ENCODE data around the gene FOXF1. TPM values are rescaled to one million over a fixed set of nuclear protein-coding genes. Genes with fewer than 3 reads are reported as not detected.

The FOXF1 gene
- total and polyA plus RNA-seq, 2 of the 13 experiments (the other 11 are each of a cell fraction or from before 2014, with no cell fraction given) = not detected

- H3K4me1 ChIP-seq (ENCODE audit: insufficient read depth, low read length) = no peaks in the 10 kb centered on the region
- FAIRE-seq (no peak), DNase-seq (ENCODE audit: low spot score) (no peak), ATAC-seq (no peak)
- BruUV-seq (replicated peaks) = no TSS peak
- H3K36me3 ChIP-seq (replicated peaks in 1 of 2; ENCODE audit: control insufficient read depth in 1 of 2, insufficient read depth in 2 of 2, low read length in 2 of 2) = no peaks in the 10 kb centered on the region
- no peak overlapping the region for H2AFZ ChIP-seq (ENCODE audit: low read length)
- H4K20me1 ChIP-seq (ENCODE audit: insufficient read depth, low read length) = no peaks in the 10 kb centered on the region; the same call in 1 of the 2 replicates
- no peaks in the 10 kb centered on the region for H3K9me3 ChIP-seq (ENCODE audit: low read length)
- TF ChIP-seq RBAK (CRISPR knock-in tag; IDR thresholded peaks at IDR 0.05) (no peak), ARID2 (CRISPR knock-in tag; IDR thresholded peaks at IDR 0.05; ENCODE audit: borderline replicate concordance) (no peak), ERF (CRISPR knock-in tag; IDR thresholded peaks at IDR 0.05) (no peak), RXRA (CRISPR knock-in tag; IDR thresholded peaks at IDR 0.05) (no peak), ZNF737 (CRISPR knock-in tag; IDR thresholded peaks at IDR 0.05; ENCODE audit: borderline replicate concordance) (no peak), ZNF83 (CRISPR knock-in tag; IDR thresholded peaks at IDR 0.05; ENCODE audit: borderline replicate concordance) (no peak), ZFAT (CRISPR knock-in tag; conservative IDR thresholded peaks at IDR 0.05) (no peak), KLF13 (CRISPR knock-in tag; IDR thresholded peaks at IDR 0.05) (no peak), REPIN1 (CRISPR knock-in tag; IDR thresholded peaks at IDR 0.05; ENCODE audit: borderline replicate concordance, low read depth) (no peak)
- TF ChIP-seq, protein P1, sequence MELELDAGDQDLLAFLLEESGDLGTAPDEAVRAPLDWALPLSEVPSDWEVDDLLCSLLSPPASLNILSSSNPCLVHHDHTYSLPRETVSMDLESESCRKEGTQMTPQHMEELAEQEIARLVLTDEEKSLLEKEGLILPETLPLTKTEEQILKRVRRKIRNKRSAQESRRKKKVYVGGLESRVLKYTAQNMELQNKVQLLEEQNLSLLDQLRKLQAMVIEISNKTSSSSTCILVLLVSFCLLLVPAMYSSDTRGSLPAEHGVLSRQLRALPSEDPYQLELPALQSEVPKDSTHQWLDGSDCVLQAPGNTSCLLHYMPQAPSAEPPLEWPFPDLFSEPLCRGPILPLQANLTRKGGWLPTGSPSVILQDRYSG (CRISPR knock-in tag; IDR thresholded peaks at IDR 0.05) = no peak
- TF ChIP-seq, protein P2, sequence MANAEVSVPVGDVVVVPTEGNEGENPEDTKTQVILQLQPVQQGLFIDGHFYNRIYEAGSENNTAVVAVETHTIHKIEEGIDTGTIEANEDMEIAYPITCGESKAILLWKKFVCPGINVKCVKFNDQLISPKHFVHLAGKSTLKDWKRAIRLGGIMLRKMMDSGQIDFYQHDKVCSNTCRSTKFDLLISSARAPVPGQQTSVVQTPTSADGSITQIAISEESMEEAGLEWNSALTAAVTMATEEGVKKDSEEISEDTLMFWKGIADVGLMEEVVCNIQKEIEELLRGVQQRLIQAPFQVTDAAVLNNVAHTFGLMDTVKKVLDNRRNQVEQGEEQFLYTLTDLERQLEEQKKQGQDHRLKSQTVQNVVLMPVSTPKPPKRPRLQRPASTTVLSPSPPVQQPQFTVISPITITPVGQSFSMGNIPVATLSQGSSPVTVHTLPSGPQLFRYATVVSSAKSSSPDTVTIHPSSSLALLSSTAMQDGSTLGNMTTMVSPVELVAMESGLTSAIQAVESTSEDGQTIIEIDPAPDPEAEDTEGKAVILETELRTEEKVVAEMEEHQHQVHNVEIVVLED (CRISPR knock-in tag; IDR thresholded peaks at IDR 0.05; ENCODE audit: borderline replicate concordance) = no peak
- TF ChIP-seq, protein P3, sequence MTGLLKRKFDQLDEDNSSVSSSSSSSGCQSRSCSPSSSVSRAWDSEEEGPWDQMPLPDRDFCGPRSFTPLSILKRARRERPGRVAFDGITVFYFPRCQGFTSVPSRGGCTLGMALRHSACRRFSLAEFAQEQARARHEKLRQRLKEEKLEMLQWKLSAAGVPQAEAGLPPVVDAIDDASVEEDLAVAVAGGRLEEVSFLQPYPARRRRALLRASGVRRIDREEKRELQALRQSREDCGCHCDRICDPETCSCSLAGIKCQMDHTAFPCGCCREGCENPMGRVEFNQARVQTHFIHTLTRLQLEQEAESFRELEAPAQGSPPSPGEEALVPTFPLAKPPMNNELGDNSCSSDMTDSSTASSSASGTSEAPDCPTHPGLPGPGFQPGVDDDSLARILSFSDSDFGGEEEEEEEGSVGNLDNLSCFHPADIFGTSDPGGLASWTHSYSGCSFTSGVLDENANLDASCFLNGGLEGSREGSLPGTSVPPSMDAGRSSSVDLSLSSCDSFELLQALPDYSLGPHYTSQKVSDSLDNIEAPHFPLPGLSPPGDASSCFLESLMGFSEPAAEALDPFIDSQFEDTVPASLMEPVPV (CRISPR knock-in tag; IDR thresholded peaks at IDR 0.05) = no peak
- ChIA-PET POLR2A (no interaction called here), CTCF (ENCODE audit: low intra/inter-chr PET ratio, low total read pairs) (no interaction called here)
- H3K27me3 ChIP-seq (ENCODE audit: control insufficient read depth in 1 of 2, insufficient read depth in 2 of 2, low read length in 2 of 2) = peaks cover 22 to 86% of the 10 kb centered on the region in 2 experiments
- WGBS (ENCODE audit: low lambda C conversion rate) = 34% methylated on average over 16 of the region's 16 CpGs
- intact Hi-C loops (cut with micrococcal nuclease; ENCODE audit: unreplicated experiment) = no loop called here
- H3K9ac ChIP-seq (ENCODE audit: insufficient read depth, low read depth, low read length) = no peak overlapping the region
- in situ Hi-C loops (cut with HindIII; ENCODE audit: extremely low pct_ligation_motif_present, low pct_unique_long_range_greater_than_20kb) = no loop called here
- H3K79me2 ChIP-seq (ENCODE audit: insufficient read depth, low read length) = no peaks in the 10 kb centered on the region
- no peak overlapping the region for H3K27ac ChIP-seq (ENCODE audit: extremely low read length, insufficient read depth, low read length)
- no peak overlapping the region for H3K4me2 ChIP-seq (ENCODE audit: low read depth, low read length)
- no peak overlapping the region for H3K4me3 ChIP-seq (replicated peaks in 1 of 3; ENCODE audit: insufficient read depth in 1 of 3, low read depth in 2 of 3, low read length in 3 of 3)
Measured at GRCh38 chr16:86495756-86496261, 14.5 kb upstream of the FOXF1 start.

Data from HepG2 (cell line).